GM06990 (cell line): ENCODE results near the gene PRKN.

Source experiments
- DNase-seq: peaks from one replicate; pipeline ENCODE4 v3.0.0-alpha.2; 2011; ENCODE audit not compliant: insufficient read length; ENCODE audit errors: extremely low read depth
- H3K27me3 ChIP-seq: replicated peaks from 2 replicates; pipeline ENCODE4 v1.6.0; 2011; ENCODE audit warnings: low read length; ENCODE audit not compliant: control insufficient read depth, insufficient read depth
- H3K36me3 ChIP-seq: 2 replicates; pipeline ENCODE4 v1.5.1; 2011; ENCODE audit warnings: low read length; ENCODE audit not compliant: control insufficient read depth, insufficient read depth
- H3K4me3 ChIP-seq: replicated peaks from 2 replicates; pipeline ENCODE4 v1.5.1; 2011; ENCODE audit warnings: low read depth, mild to moderate bottlenecking, control low read depth, low read length
- CTCF ChIP-seq: IDR thresholded peaks from 2 replicates; pipeline ENCODE4 v1.5.1; 2011; ENCODE audit warnings: low read length, control low read depth, mild to moderate bottlenecking, inconsistent platforms; ENCODE audit not compliant: insufficient read depth, poor library complexity, severe bottlenecking

Gene PRKN

GRCh38 chr6:162092816-162093502, 634.6 kb downstream of the PRKN start:
- Histone ChIP-seq H3K4me3 (no peak overlapping the region), H3K27me3 (no peaks in the 10 kb centered on the region), H3K36me3 (no peaks in the 10 kb centered on the region)
- no peak for DNase-seq
- TF ChIP-seq CTCF, result no peak

- DNase-seq, result no peak
- H3K27me3 ChIP-seq, result no peaks in the 10 kb centered on the region
- H3K36me3 ChIP-seq, result no peaks in the 10 kb centered on the region
- TF ChIP-seq CTCF, result no peak
- H3K4me3 ChIP-seq, result no peak overlapping the region
Observed at GRCh38 chr6:162090734-162091133, 636.8 kb downstream of the PRKN start.

GRCh38 chr6:162088091-162088490, 639.5 kb downstream of the PRKN start:
- H3K27me3 ChIP-seq, result no peaks in the 10 kb centered on the region
- no peak overlapping the region for H3K4me3 ChIP-seq
- no peaks in the 10 kb centered on the region for H3K36me3 ChIP-seq
- no peak for TF ChIP-seq CTCF
- no peak for DNase-seq

- H3K36me3 ChIP-seq, result no peaks in the 10 kb centered on the region
- no peak overlapping the region for H3K4me3 ChIP-seq
- TF ChIP-seq CTCF, result no peak
- DNase-seq, result no peak
- no peaks in the 10 kb centered on the region for H3K27me3 ChIP-seq
Observed at GRCh38 chr6:162085561-162085960, 642.0 kb downstream of the PRKN start.

- Histone ChIP-seq H3K4me3 (no peak overlapping the region), H3K27me3 (no peaks in the 10 kb centered on the region), H3K36me3 (no peaks in the 10 kb centered on the region)
- DNase-seq, result no peak
- TF ChIP-seq CTCF, result no peak
Observed at GRCh38 chr6:162082520-162082919, 645.0 kb downstream of the PRKN start.

GRCh38 chr6:162078667-162079066, 648.9 kb downstream of the PRKN start:
- no peak for TF ChIP-seq CTCF
- no peak for DNase-seq

More at GRCh38 chr6:162078667-162079066, 648.9 kb downstream of the PRKN start:
- Histone ChIP-seq H3K4me3 (no peak overlapping the region), H3K27me3 (no peaks in the 10 kb centered on the region), H3K36me3 (no peaks in the 10 kb centered on the region)
